HEK293 (cell line): ENCODE measurements around the gene MBD6.

ENCODE experiments used
- BCL6B ChIP-seq: fragments of 450-650 bp; formaldehyde crosslinking; IDR thresholded peaks from 2 replicates; pipeline ENCODE4 v1.5.1; 2017; ENCODE audit warnings: missing biosample characterization, missing genetic modification characterization
- KLF16 ChIP-seq: fragments of 450-650 bp; formaldehyde crosslinking; IDR thresholded peaks from 2 replicates; pipeline ENCODE4 v1.5.1; 2017; ENCODE audit warnings: missing biosample characterization, missing genetic modification characterization
- SP3 ChIP-seq: fragments of 450-650 bp; formaldehyde crosslinking; IDR thresholded peaks from 2 replicates; pipeline ENCODE4 v1.5.1; 2016; ENCODE audit warnings: missing biosample characterization, missing genetic modification characterization
- ZBTB11 ChIP-seq: fragments of 450-650 bp; formaldehyde crosslinking; conservative IDR thresholded peaks from 2 replicates; pipeline ENCODE4 v1.5.1; 2016; ENCODE audit warnings: low read depth, missing biosample characterization, missing genetic modification characterization
- ZBTB44 ChIP-seq: fragments of 450-650 bp; IDR thresholded peaks from 2 replicates; pipeline ENCODE4 v1.5.1; 2018; ENCODE audit warnings: missing biosample characterization, mild to moderate bottlenecking, missing genetic modification characterization
- ZNF121 ChIP-seq: fragments of 450-650 bp; formaldehyde crosslinking; IDR thresholded peaks from 2 replicates; pipeline ENCODE4 v1.5.1; 2016; ENCODE audit warnings: missing biosample characterization, missing genetic modification characterization
- ZNF132 ChIP-seq: fragments of 450-650 bp; formaldehyde crosslinking; IDR thresholded peaks from 2 replicates; pipeline ENCODE4 v1.5.1; 2017; ENCODE audit warnings: missing biosample characterization, missing genetic modification characterization, borderline replicate concordance
- ZNF202 ChIP-seq: fragments of 450-650 bp; formaldehyde crosslinking; IDR thresholded peaks from 2 replicates; pipeline ENCODE4 v1.5.1; 2016; ENCODE audit warnings: missing biosample characterization, missing genetic modification characterization, borderline replicate concordance
- ZNF239 ChIP-seq: fragments of 450-650 bp; formaldehyde crosslinking; IDR thresholded peaks from 2 replicates; pipeline ENCODE4 v1.5.1; 2016; ENCODE audit warnings: missing biosample characterization, missing genetic modification characterization
- ZNF26 ChIP-seq: fragments of 450-650 bp; formaldehyde crosslinking; IDR thresholded peaks from 2 replicates; pipeline ENCODE4 v1.5.1; 2016; ENCODE audit warnings: missing biosample characterization, missing genetic modification characterization
- ZNF280D ChIP-seq: fragments of 450-650 bp; formaldehyde crosslinking; IDR thresholded peaks from 2 replicates; pipeline ENCODE4 v1.5.1; 2016; ENCODE audit warnings: missing biosample characterization, missing genetic modification characterization
- ZNF354C ChIP-seq: fragments of 450-650 bp; formaldehyde crosslinking; IDR thresholded peaks from 2 replicates; pipeline ENCODE4 v1.5.1; 2016; ENCODE audit warnings: missing biosample characterization, missing genetic modification characterization, low read depth, borderline replicate concordance
- ZNF37A ChIP-seq: fragments of 450-650 bp; IDR thresholded peaks from 2 replicates; pipeline ENCODE4 v1.5.1; 2018; ENCODE audit warnings: missing biosample characterization, missing genetic modification characterization
- ZNF398 ChIP-seq: fragments of 450-650 bp; formaldehyde crosslinking; IDR thresholded peaks from 2 replicates; pipeline ENCODE4 v1.5.1; 2017; ENCODE audit warnings: missing biosample characterization, missing genetic modification characterization
- ZNF404 ChIP-seq: fragments of 450-650 bp; formaldehyde crosslinking; IDR thresholded peaks from 2 replicates; pipeline ENCODE4 v1.5.1; 2017; ENCODE audit warnings: missing biosample characterization, missing genetic modification characterization
- ZNF473 ChIP-seq: fragments of 450-650 bp; formaldehyde crosslinking; IDR thresholded peaks from 2 replicates; pipeline ENCODE4 v1.5.1; 2017; ENCODE audit warnings: missing biosample characterization, missing genetic modification characterization
- ZNF558 ChIP-seq: fragments of 450-650 bp; formaldehyde crosslinking; IDR thresholded peaks from 2 replicates; pipeline ENCODE4 v1.5.1; 2016; ENCODE audit warnings: missing biosample characterization, missing genetic modification characterization
- ZNF560 ChIP-seq: fragments of 450-650 bp; formaldehyde crosslinking; IDR thresholded peaks from 2 replicates; pipeline ENCODE4 v1.5.1; 2017; ENCODE audit warnings: missing biosample characterization, missing genetic modification characterization, borderline replicate concordance
- ZNF704 ChIP-seq: fragments of 450-650 bp; formaldehyde crosslinking; IDR thresholded peaks from 2 replicates; pipeline ENCODE4 v1.5.1; 2016; ENCODE audit warnings: missing biosample characterization, missing genetic modification characterization
- ZNF777 ChIP-seq: fragments of 450-650 bp; formaldehyde crosslinking; IDR thresholded peaks from 2 replicates; pipeline ENCODE4 v1.5.1; 2017; ENCODE audit warnings: missing biosample characterization, missing genetic modification characterization, borderline replicate concordance
- ZSCAN4 ChIP-seq: fragments of 450-650 bp; formaldehyde crosslinking; IDR thresholded peaks from 2 replicates; pipeline ENCODE4 v1.5.1; 2017; ENCODE audit warnings: missing biosample characterization, missing genetic modification characterization

The MBD6 gene

GRCh38 chr12:57522011-57522886 lies at the start of gene MBD6 (continued):
- TF ChIP-seq KLF16 (tag by site-specific recombination) (peak; percentile 73), ZNF473 (no peak), ZNF398 (tag by site-specific recombination) (peak; percentile 71), ZNF558 (tag by site-specific recombination) (0 out of 2 replicates have a peak, but pooled peaks have one; percentile 23), BCL6B (tag by site-specific recombination) (no peak), ZBTB11 (no peak), ZNF704 (tag by site-specific recombination) (no peak), ZNF26 (no peak), ZNF121 (no peak), ZNF239 (tag by site-specific recombination) (peak; percentile 12; the same call in 1 of the 2 replicates), ZNF560 (tag by site-specific recombination) (no peak), ZNF354C (tag by site-specific recombination) (no peak), ZNF280D (no peak), ZBTB44 (tag by site-specific recombination) (peak; percentile 5; the same call in 1 of the 2 replicates), ZNF132 (tag by site-specific recombination) (no peak), ZNF404 (tag by site-specific recombination) (no peak), ZNF37A (tag by site-specific recombination) (no peak), ZNF202 (no peak), ZSCAN4 (tag by site-specific recombination) (0 out of 2 replicates have a peak, but pooled peaks have one; percentile 20), ZNF777 (tag by site-specific recombination) (no peak), SP3 (tag by site-specific recombination) (peak; percentile 90)
